ENCODE data around the gene ARRB1.

GRCh38 chr11:75293903-75294302 is 57.6 kb downstream of the ARRB1 start:
- TF ChIP-seq CTCF (conservative IDR thresholded peaks at IDR 0.05 in 1 of 2, IDR thresholded peaks at IDR 0.05 in 1 of 2; ENCODE audit: extremely low read depth in 1 of 2, insufficient read depth in 1 of 2, low read depth in 1 of 2, low read length in 2 of 2): no peak
- no peak for TF ChIP-seq EZH2 (IDR thresholded peaks at IDR 0.05; ENCODE audit: borderline replicate concordance, low read length)
